Measurements from ENCODE around the gene MAPKAPK5.

GRCh38 chr12:111842556-111843396, 748 bp downstream of the MAPKAPK5 start:
- TF ChIP-seq CTCF (IDR thresholded peaks at IDR 0.05) (no peak), EP300 (IDR thresholded peaks at IDR 0.05) (no peak), POLR2A (IDR thresholded peaks at IDR 0.05) (no peak), POLR2AphosphoS5 (IDR thresholded peaks at IDR 0.05) (no peak)

Measured in gastroesophageal sphincter (tissue), 3 donors.